Cardiac fibroblast (primary cell): ENCODE results near the gene SMYD5.

Experiments used
- DNase-seq, 2 donors: peaks; one replicate each; pipeline versions ENCODE4 v3.0.0 to v3.0.0-alpha.2; 2010; ENCODE audit warnings: low read depth in 2 of 2
- H3K4me3 ChIP-seq, 2 donors: replicated peaks in 1 of 2; 1 replicate in 1 of 2; 2 replicates in 1 of 2; pipeline ENCODE4 v1.5.1; 2011; ENCODE audit warnings: low read depth in 2 of 2, low read length in 2 of 2, mild to moderate bottlenecking in 2 of 2, moderate library complexity in 1 of 2
- TF ChIP-seq, protein P1 (sequence below): IDR thresholded peaks from one replicate; pipeline ENCODE4 v1.5.1; 2011; ENCODE audit warnings: low read depth, mild to moderate bottlenecking, low read length, inconsistent platforms

Gene SMYD5

DNA sequence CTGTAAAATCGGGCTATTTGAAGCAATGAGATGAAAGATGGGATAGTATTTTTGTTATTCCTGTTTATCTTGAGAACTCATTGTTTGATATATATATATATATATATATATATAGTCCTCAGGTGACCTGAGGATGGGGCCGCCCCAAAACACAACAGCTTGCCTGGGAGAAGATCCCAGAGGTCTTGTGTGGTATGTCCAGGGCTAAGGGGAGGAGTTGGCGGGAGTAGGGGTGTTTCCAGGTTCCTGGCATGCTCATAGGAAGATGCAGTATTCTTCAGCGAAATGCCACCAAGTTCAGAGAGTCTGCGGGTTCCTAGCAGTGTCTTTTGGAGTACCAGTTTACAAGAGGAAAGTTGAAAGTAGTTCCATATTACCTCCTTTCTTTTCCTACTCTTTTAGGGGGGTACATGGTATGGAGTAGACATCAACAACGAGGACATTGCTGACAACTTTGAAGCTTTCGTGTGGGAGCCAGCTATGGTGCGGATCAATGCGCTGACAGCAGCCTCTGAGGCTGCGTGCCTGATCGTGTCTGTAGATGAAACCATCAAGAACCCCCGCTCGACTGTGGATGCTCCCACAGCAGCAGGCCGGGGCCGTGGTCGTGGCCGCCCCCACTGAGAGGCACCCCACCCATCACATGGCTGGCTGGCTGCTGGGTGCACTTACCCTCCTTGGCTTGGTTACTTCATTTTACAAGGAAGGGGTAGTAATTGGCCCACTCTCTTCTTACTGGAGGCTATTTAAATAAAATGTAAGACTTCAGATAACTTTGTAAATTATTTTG, 38.4 kb downstream of the SMYD5 start:
- DNase-seq: no peak
- no peak overlapping the region for H3K4me3 ChIP-seq
- TF ChIP-seq, protein P1, sequence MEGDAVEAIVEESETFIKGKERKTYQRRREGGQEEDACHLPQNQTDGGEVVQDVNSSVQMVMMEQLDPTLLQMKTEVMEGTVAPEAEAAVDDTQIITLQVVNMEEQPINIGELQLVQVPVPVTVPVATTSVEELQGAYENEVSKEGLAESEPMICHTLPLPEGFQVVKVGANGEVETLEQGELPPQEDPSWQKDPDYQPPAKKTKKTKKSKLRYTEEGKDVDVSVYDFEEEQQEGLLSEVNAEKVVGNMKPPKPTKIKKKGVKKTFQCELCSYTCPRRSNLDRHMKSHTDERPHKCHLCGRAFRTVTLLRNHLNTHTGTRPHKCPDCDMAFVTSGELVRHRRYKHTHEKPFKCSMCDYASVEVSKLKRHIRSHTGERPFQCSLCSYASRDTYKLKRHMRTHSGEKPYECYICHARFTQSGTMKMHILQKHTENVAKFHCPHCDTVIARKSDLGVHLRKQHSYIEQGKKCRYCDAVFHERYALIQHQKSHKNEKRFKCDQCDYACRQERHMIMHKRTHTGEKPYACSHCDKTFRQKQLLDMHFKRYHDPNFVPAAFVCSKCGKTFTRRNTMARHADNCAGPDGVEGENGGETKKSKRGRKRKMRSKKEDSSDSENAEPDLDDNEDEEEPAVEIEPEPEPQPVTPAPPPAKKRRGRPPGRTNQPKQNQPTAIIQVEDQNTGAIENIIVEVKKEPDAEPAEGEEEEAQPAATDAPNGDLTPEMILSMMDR: no peak

DNA sequence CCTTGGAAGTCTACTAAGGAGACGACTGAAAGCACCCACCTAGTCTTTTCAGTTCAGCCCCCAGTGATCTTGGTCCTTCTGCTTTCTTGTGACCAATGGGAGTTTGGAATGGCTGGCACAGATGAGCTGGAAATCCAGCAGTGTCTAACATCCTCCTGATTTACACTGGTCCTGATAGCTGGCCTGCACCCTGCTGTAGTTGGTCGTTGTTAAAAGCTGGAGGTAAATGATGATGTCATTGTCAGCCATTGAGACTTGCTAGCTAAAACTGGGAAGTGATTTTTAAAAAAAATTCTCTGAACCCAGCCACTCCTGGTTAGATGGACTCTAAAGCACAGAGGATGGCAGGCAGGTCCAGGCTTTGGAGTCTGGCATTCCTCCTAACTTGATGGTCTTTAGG, 39.4 kb downstream of the SMYD5 start:
- TF ChIP-seq, protein P1: no peak
- H3K4me3 ChIP-seq: no peak overlapping the region
- DNase-seq: no peak

DNA sequence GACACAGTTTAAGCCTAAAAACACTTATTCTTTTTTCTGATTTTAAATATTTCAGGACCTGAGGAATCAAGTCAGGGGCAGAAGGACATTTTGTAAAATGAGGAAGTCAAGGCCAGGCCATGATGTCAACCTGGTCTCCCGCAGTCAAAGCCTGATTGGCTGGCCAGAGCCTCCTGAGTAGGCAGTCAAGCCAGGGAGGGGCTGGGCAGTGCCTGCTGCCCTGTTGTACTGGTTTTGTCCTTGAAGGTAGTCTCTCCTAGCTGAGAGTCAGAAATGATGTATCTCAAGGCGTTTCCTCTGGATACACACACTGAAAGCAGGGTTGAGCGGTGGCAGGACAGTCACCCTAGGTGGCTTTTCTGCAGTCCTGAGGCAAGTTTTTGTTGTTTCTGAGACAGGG, 39.9 kb downstream of the SMYD5 start:
- H3K4me3 ChIP-seq: no peak overlapping the region
- no peak for DNase-seq

DNA sequence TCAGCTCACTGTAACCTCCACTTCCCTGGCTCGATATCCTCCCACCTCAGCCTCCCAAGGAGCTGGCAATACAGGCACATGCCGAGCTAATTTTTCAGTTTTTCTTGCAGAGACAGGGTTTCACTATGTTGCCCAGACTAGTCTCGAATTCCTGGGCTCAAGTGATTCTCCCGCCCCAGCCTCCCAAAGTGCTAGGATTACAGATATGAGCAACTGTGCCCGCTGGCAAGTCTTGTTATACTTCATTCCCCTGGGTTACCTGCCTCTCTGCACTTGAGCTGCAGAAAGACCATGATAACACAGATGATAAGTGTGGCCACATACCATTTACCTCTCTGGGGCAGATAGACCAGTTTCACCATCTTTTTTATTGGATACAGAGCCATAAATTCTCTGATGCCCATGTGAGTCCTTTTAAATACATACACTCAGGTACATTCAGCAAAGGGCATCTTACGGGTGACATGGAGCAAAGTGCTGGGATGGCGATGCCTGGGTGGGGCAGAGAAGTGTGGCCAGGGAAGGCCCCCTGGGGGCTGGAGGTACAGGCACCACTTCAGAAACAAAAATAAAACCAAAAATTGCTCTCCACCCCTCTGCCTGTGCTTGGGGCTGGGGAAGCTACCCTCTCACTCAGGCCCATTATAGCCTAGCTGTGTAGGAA, 40.4 kb downstream of the SMYD5 start:
- TF ChIP-seq, protein P1: no peak
- no peak for DNase-seq
- no peak overlapping the region for H3K4me3 ChIP-seq

More for the DNA sequence above, 39.9 kb downstream of the SMYD5 start:
- TF ChIP-seq, protein P1: no peak

DNA sequence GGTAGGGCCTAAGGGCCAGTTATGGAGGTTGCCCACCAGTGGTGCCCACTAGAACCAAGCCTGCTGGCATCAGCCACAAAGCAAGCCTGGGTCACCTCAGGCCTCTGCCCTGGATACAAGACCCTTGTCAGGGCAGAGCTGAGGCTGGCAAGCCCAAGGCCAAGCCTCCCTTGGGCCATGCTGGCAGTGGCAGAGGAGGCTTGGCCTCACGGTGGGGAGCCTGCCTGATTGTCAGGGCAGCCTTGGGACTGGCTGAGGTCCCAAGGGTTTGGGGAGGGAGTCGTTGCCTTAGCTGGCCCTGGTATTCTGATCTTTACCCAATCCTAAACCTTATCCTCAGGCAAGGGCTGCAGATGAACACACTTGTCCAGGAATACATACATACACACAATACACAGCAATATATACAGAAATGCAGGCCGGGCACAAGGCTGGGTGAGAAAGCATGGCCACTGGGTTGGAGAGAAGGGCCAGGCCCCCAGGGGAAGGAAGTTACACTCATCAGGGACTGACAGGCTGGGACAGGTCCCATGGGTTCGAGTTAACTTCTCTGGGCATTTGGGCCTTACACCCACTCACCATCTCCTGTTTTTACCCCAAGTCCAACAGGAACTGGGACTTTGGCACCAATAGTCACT, 41.1 kb downstream of the SMYD5 start:
- DNase-seq: no peak
- no peak overlapping the region for H3K4me3 ChIP-seq
- TF ChIP-seq, protein P1: no peak

DNA sequence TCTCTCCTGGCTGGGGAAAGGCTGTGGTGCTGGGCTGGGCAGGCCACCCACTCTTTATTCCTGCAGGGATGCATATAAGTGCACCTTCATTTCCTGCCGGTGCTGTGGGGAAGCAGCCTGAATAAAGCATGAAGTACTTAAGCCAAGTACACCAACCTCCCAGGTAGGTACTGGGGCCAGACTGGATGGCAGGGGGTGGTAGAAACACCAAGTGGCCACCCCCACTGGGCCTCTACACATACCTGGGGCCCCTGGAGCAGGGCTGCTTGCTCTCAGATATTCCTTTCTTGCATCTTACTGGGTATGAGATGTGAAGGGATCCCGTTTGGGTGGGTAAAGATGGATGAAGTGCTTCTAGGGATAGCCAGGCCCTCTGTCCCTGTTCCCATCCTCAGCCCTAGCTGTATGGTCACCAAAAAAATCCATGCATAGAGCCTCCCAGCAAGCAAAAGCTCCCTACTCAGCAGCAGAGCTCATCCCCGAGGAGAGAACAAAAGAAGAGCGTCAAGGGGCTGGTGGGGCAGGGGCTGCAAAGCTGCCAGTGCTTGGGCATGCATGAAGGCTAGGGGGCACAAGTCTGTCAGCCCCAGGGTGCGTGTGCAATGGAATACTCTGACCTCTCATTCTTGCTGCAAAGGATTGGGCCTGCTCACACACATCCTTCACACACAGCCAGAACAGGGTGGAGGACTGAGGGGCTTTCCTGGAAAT, 42.0 kb downstream of the SMYD5 start:
- no peak overlapping the region for H3K4me3 ChIP-seq
- TF ChIP-seq, protein P1: no peak
- no peak for DNase-seq
